Measurements from ENCODE around the gene PACS2. TPM values are rescaled to one million over a fixed set of nuclear protein-coding genes. Genes with fewer than 3 reads are reported as not detected.

The PACS2 gene
- total RNA-seq, 3 donors from 2014 or later (not counting 1 experiment from before 2014, with no cell fraction given) = 58.4 to 76.5 (median 69.2) TPM

DNA sequence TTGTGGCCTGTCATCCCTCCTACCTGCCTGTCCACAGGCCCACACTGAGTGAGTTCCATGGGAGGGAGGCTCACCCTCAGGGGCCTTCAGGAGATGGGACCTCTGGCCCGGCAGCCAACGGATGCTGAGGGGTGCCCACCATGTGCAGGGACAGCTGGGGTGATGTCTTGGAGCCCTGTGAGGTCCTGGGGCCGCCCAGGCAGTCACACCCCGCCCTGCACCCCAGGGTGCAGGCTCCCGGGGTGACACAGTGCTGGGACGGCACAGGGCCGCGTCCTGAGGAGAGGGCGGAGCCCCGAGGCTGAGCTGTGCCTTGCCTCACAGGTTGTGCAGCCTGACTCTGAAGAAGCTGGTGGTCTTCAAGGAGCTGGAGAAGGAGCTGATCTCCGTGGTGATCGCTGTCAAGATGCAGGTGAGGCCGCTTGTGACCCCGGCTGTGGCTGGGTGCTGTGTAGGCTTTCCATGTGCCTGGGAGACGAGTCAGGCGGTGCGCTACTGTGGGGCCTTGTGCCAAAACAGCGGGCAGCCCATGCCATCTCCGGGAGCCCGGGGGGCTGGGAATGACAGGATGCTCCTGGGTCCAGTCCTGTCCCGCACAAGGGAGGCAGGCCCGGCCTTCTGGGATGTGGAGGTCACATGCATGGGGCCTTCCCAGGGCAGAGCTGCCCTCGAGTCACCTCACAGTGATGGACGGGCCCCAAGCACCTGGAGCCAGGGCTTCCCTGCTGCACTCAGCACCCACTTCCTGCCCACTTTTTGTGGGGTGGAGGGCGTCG lies 33.8 kb downstream of the PACS2 start:
- Mint-ChIP-seq H3K27me3 (ENCODE audit: low read depth in 2 of 2) (no peaks in the 10 kb centered on the region), H3K9me3 (peaks cover 0 to 4% of the 10 kb centered on the region in 2 donors), H3K4me3 (no peak overlapping the region), H3K27ac (no peak overlapping the region), H3K4me1 (peaks cover 3 to 4% of the 10 kb centered on the region in 2 donors), H3K36me3 (no peaks in the 10 kb centered on the region)
- ATAC-seq (no peak), DNase-seq (no peak)
- Histone ChIP-seq H3K9me3 (ENCODE audit: control insufficient read depth, insufficient read depth, low read length) (no peaks in the 10 kb centered on the region), H3K4me1 (ENCODE audit: control insufficient read depth, insufficient read depth, low read length) (peaks cover 4% of the 10 kb centered on the region), H3K36me3 (ENCODE audit: control insufficient read depth, insufficient read depth, low read length) (no peaks in the 10 kb centered on the region), H3K27ac (ENCODE audit: low read length) (no peak overlapping the region), H3K4me3 (ENCODE audit: low read length) (no peak overlapping the region), H3K27me3 (ENCODE audit: control insufficient read depth, insufficient read depth, low read length) (no peaks in the 10 kb centered on the region)
- TF ChIP-seq, protein P1, sequence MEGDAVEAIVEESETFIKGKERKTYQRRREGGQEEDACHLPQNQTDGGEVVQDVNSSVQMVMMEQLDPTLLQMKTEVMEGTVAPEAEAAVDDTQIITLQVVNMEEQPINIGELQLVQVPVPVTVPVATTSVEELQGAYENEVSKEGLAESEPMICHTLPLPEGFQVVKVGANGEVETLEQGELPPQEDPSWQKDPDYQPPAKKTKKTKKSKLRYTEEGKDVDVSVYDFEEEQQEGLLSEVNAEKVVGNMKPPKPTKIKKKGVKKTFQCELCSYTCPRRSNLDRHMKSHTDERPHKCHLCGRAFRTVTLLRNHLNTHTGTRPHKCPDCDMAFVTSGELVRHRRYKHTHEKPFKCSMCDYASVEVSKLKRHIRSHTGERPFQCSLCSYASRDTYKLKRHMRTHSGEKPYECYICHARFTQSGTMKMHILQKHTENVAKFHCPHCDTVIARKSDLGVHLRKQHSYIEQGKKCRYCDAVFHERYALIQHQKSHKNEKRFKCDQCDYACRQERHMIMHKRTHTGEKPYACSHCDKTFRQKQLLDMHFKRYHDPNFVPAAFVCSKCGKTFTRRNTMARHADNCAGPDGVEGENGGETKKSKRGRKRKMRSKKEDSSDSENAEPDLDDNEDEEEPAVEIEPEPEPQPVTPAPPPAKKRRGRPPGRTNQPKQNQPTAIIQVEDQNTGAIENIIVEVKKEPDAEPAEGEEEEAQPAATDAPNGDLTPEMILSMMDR (IDR thresholded peaks at IDR 0.05) = no peak
- 85% methylated on average over 26 of the region's 26 CpGs for WGBS (ENCODE audit: insufficient coverage)
- intact Hi-C loops (cut with micrococcal nuclease) = no loop called here

DNA sequence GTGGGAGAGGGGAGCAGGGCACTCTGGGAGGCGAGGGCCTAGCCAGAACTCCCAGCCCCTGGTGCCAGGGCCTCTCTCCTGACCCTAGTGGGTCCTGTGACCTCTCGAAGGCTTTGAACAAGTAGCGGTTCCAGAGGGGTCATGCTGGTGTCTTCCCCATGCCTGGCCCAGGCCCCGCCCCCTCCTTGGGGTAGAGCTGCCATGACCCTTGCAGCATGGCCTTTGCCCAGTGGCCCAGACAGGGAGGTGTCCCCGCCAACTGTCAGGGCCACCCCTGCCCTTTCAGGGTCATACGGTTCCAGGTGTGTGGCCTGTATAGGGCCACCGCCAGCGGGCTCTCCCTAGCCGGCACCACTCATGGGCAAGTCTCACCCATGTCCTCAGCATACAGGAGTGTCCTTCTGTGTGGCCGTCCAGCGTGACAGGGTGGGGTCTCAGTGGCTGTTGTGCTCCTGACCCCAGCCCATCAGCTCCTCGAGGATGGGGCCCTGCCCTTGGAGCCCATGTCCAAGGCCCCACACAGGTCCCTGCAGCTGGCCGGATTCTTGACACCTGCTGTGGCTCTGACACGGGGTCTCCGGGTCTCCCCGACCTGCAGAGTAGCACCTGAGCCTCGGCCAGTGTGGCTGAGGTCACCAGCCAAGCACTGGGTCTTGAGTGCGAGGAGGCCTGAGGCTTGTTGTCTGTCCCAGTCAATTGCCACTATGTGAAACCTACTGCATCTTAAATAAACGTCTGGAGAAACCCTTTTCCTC lies 34.6 kb downstream of the PACS2 start:
- Mint-ChIP-seq H3K36me3 (no peaks in the 10 kb centered on the region), H3K9me3 (peaks cover 0 to 4% of the 10 kb centered on the region in 2 donors), H3K27ac (no peak overlapping the region), H3K4me3 (no peak overlapping the region), H3K4me1 (peaks cover 3 to 4% of the 10 kb centered on the region in 2 donors), H3K27me3 (ENCODE audit: low read depth in 2 of 2) (no peaks in the 10 kb centered on the region)
- Histone ChIP-seq H3K36me3 (ENCODE audit: control insufficient read depth, insufficient read depth, low read length) (no peaks in the 10 kb centered on the region), H3K9me3 (ENCODE audit: control insufficient read depth, insufficient read depth, low read length) (no peaks in the 10 kb centered on the region), H3K27ac (ENCODE audit: low read length) (no peak overlapping the region), H3K4me3 (ENCODE audit: low read length) (no peak overlapping the region), H3K4me1 (ENCODE audit: control insufficient read depth, insufficient read depth, low read length) (peaks cover 4% of the 10 kb centered on the region), H3K27me3 (ENCODE audit: control insufficient read depth, insufficient read depth, low read length) (no peaks in the 10 kb centered on the region)
- intact Hi-C loops (cut with micrococcal nuclease) = no loop called here
- DNase-seq = no peak
- TF ChIP-seq, protein P1 (IDR thresholded peaks at IDR 0.05) = no peak
- no peak for ATAC-seq
- WGBS (ENCODE audit: insufficient coverage) = 91% methylated on average over 19 of the region's 19 CpGs

DNA sequence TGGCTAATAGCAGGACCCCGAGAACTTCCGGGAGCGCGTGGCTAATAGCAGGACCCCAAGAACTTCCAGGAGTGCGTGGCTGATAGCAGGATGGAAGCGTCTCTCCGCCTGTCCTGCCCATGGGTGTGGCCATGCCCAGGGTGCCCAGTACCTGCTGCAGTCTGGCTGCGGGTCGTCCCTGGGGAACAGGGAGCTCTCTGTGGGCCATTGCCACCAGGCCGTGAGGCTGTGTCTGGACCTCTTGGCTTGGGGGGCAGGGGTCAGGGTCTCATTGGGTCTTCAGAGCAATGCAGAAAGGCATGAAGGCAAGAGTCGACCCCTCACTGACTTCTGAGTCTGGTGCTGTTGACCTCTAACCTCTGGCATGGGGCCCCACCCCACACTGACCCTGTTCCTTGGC lies 35.4 kb downstream of the PACS2 start:
- Mint-ChIP-seq H3K36me3 (no peaks in the 10 kb centered on the region), H3K4me1 (peaks cover 3 to 4% of the 10 kb centered on the region in 2 donors), H3K4me3 (no peak overlapping the region), H3K27ac (no peak overlapping the region), H3K27me3 (ENCODE audit: low read depth in 2 of 2) (no peaks in the 10 kb centered on the region), H3K9me3 (peaks cover 0 to 4% of the 10 kb centered on the region in 2 donors)
- no peaks in the 10 kb centered on the region for H3K9me3 ChIP-seq (ENCODE audit: control insufficient read depth, insufficient read depth, low read length)
- no peaks in the 10 kb centered on the region for H3K36me3 ChIP-seq (ENCODE audit: control insufficient read depth, insufficient read depth, low read length)
- H3K27me3 ChIP-seq (ENCODE audit: control insufficient read depth, insufficient read depth, low read length) = no peaks in the 10 kb centered on the region
- DNase-seq (no peak), ATAC-seq (no peak)
- no peak overlapping the region for H3K4me3 ChIP-seq (ENCODE audit: low read length)
- TF ChIP-seq, protein P1 (IDR thresholded peaks at IDR 0.05) = no peak
- 91% methylated on average over 11 of the region's 11 CpGs for WGBS (ENCODE audit: insufficient coverage)
- H3K4me1 ChIP-seq (ENCODE audit: control insufficient read depth, insufficient read depth, low read length) = peaks cover 4% of the 10 kb centered on the region
- H3K27ac ChIP-seq (ENCODE audit: low read length) = no peak overlapping the region
- intact Hi-C loops (cut with micrococcal nuclease) = loop anchor here (10.0 kb wide), 1 partner anchor 375 kb away; the partner anchor contains the start of gene AHNAK2
